Stimulated activated CD4-positive, alpha-beta T cell treated with anti-CD3 and anti-CD28 coated beads, TNF-alpha, amount 100 ng/mL, for 24 hours (primary cell): ENCODE measurements around the gene PLEKHN1.

Experiments used
- DNase-seq, 3 experiments: peaks; one replicate each; pipeline ENCODE4 v3.0.0-alpha.2; 2020; ENCODE audit warnings: low read depth in 3 of 3

The PLEKHN1 gene

DNA sequence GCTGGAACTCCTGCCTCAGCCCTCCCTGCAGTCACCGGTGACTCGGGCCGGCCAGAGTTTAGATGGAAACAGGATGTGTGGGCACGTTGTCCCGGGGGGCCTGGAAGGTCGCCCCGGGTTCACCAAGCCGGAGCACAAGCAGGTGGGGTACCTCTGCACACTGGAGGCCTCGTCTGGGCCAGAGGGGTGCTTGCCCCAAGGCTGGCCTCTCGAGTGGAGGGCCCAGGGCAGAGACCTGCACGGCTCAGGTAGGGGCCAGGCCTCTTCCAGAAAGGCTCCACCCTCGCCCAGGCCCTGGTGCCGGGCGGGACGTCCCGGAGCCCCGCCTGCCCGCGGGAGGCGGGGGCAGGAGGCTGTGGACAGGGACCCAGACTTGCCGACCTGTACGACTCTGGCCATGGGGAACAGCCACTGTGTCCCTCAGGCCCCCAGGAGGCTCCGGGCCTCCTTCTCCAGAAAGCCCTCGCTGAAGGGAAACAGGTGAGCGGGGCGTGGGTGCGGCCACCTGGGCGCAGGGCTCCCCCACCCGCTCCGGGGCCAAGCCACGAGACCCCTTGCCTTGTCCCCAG, at the start of gene PLEKHN1:
Gene PLEKHN1 (plus strand): TSS at position 348 of the 569 bp plus-strand sequence. CDS start 50 bp downstream, at position 398.
- DNase-seq, result peak in 1 of 3 experiments; percentile 52

- no peak for DNase-seq
These were observed 49.2 kb upstream of the PLEKHN1 start for GRCh38 chr1:917076-917459.

DNA sequence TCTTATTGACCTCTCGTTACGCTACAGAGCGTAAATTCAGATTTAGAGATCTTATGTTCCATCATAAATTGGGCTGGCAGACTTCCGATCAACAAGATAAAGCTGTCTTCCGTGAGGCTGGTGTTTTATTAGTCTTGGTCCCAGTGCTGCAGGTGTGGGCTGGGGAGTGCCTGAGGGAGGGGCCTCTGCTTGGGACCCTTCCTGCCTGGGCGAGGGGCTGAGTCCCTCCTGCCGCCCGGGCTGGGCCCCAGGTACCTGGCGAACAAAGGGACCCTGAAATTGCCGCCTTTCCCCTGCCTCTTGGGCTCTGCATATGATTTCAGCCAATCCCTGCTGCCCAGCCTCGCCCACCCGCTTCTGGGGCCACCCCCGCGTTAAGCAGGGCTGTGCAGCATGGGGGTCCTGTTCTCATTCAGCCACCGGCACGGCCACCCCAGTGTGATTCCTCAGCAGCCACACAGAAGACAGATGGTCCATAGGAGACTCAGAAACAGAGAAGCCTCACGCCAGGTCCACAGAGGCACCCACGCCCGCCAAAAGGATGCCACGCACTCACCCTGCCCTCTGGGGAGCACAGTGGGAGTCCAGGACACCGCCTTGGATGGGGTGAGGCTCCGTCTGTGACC, 48.7 kb upstream of the PLEKHN1 start:
- no peak for DNase-seq

GRCh38 chr1:918353-918752, 47.9 kb upstream of the PLEKHN1 start:
- no peak for DNase-seq

GRCh38 chr1:918843-919242, 47.4 kb upstream of the PLEKHN1 start:
- no peak for DNase-seq

DNA sequence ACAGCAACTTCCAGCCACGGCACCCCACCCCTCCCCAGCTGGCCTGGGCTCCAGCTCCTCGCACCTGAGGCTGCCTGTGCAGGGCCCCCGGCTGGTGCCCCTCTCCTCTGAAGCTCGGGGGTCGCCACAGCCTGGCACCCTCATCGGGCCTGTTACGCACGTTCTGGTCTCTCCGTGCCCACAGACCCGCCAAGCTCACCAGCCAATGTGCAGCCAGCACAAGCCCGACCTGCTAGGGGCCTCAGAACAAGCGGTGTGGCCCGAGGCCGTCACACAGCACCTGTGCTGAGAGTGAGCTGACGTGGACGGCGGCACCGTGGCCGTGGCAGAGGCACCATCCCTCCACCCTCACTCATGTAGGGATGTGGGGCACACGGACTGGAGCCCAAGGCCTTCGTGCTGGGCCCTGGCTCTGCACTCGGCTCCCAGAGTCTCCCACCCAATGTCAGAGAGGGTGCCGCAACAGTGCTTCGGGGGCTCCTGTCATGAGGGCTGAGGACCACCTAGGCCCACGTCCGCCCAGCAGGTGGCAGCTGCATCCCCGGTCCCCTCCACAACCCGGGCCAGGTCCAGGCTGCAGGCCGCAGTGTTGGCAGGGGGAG, 46.9 kb upstream of the PLEKHN1 start:
- no peak for DNase-seq

GRCh38 chr1:920010-920409, 46.3 kb upstream of the PLEKHN1 start:
- DNase-seq, result no peak

- DNase-seq, result no peak
These were observed 45.8 kb upstream of the PLEKHN1 start for GRCh38 chr1:920521-920920.

GRCh38 chr1:921011-921837, 45.1 kb upstream of the PLEKHN1 start:
- DNase-seq, result no peak

- peak in 2 of 3 experiments; percentile 38 to 51 for DNase-seq
These were observed 42.9 kb upstream of the PLEKHN1 start, which contains the start of gene SAMD11 for GRCh38 chr1:923131-923990. Gene SAMD11, plus strand, starts transcription at chr1:923923. Its CDS starts 509 bp downstream, at chr1:924432.

GRCh38 chr1:923991-924655, 42.2 kb upstream of the PLEKHN1 start:
- no peak for DNase-seq

DNA sequence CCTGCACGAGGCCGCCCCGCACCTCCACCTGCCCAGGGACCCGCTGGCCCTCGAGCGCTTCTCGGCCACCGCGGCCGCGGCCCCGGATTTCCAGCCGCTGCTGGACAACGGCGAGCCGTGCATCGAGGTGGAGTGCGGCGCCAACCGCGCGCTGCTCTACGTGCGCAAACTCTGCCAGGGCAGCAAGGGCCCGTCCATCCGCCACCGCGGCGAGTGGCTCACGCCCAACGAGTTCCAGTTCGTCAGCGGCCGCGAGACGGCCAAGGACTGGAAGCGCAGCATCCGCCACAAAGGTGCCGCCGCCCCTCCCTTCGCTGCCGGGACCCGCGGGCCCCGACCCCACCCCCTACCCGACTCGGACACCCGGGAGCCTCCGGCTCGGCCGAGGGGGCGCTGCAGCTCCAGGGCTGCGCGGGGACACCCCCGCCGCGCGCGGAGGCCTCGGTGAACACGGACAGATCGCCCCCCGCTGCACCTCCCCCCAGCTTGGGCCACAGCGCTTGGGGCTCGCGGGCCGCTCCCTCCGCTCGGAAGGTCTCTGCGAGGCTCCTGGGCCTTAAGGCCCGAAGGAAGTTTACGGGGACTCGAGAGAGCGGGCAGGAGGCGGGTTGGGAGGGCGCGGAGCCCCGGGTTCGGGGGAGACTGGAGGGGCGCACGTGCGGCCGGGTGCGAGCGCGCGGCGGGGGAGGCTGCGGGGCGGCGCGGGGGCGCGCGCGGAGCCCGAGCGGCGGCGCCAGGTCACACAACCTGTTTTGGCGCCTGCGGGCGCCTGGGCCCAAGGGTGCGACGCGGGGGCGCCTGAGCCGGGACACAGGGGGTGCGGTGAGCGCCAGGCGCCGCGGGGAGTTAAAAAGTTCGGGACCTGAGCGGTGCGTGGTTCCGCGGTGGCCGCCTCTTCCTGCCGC, 41.4 kb upstream of the PLEKHN1 start:
- DNase-seq, result no peak

DNA sequence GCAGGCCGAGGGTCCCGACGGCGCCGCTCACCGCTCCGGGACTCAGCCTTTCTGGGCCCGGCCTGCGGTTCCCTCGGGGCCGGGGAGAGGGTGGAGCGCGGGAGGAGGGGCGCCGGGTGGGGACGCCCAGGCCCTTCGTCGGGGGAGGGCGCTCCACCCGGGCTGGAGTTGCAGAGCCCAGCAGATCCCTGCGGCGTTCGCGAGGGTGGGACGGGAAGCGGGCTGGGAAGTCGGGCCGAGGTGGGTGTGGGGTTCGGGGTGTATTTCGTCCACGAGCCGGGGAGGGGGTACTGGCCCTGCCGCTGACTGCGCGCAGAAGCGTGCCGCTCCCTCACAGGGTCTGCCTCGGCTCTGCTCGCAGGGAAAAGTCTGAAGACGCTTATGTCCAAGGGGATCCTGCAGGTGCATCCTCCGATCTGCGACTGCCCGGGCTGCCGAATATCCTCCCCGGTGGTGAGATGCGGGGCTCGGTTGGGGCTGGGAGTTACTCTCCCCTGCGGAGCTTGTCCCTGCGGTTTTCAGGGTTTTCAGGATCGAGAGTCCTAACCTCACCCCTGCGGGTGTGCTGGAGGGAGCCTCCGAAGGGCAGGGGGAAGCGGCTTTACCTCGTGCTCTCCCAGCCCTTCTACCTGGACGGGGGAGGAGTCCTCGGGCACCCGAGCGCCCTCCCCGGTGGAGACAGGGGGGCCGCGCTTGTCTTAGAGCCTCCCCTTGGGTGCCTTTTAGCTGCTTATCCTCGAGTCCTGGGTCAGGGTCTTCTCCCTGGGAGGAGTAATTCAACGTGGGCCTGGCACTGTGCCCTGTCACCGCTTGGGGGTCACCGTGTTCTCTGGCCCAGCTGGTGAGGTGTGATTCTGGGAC, 40.5 kb upstream of the PLEKHN1 start:
- no peak for DNase-seq

DNA sequence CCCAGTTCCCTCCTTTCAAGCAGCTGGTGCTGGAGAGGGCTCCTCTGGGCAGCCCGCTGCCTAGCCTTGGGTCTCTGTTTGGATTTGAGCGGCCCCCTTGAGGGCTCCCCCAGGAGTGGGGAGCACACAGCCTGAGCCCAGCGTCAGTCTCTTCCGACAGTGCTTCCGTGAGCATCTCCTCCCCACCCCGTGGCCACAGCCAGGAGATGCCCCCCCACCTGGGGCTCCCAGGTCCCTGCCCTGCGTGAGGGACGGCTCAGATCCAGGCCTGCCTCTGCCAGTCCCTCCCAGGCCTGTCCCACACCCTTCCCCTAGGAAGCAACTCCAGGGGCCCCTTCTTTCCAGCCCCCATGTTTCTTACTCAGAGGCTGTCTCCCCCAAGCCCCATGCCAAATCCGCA, 39.0 kb upstream of the PLEKHN1 start:
- no peak for DNase-seq

GRCh38 chr1:927748-928147, 38.5 kb upstream of the PLEKHN1 start:
- no peak for DNase-seq

DNA sequence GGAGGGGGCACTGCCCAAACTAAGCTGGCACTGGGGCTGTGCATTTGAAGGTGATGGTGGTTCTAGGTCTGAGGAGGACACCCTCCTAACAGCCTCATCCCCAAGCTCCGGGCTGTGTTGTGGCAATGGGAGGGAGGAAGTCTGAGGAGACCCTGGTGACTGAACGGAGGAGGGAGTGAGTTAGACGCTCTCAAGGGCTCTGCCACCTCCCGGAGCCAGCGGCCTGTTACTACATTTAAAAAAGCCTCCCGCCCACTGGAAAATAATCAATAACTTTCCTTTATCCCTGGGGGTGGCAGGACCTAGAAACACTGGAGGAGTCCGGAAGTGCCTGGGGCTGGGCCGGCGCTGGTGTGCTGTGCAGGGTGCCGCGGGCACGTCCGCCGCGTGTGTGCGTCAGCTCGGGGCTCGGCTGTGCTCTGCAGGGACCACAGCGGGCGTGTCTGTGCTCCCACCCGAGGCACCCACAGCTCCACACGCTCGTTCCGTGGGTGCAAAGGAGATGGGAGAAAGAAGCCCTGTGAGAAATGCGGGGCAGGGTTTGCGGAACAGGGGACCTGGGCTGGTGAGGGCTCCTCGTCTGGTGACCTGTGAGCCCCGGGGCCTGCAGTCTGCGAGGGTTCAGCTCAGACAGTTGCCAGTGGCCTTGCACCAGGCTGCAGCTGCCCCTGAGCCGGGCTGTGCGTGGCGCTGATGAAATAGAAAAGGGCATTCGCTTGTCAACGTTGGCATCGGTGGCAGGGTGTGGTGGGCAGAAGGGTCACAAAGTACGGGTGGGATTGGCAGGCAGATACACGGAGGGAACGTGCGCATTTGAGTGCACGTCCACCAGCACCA, 37.2 kb upstream of the PLEKHN1 start:
- DNase-seq, result no peak

DNA sequence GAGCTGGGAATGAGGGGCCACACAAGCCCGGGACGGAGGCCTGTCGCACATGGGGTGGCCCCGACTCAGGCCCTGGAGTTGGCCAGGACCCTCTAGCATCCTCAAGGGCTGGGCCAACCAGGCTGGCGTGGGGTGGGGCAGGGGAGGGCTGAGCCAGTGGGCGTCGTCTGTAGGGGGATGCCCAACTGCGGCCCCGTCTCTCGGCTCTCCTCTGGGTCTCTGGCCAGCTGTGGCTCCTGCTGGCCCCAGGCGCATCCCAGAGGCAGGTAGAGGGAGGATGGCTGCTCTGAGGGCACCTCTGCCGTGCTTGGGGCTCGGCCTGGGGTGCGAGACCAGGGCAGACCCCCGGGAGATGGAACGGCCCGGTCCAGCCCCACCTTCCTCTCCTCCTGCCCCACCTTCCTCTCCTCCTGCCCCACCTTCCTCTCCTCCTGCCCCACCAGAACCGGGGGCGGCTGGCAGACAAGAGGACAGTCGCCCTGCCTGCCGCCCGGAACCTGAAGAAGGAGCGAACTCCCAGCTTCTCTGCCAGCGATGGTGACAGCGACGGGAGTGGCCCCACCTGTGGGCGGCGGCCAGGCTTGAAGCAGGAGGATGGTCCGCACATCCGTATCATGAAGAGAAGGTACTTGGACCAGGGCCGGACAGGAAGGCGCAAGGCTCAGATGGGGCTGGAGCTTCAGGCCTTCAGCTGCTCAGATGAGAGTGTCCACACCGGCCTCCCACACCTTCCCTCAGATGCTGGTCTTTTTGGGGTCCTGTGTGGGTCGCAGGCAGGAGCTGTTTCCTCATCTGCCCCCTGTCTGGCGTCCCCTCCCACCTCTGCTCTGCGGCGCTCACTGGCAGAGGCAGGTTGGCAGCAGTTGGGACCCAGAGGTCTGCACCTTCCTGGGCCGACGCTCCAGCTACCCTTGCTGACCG, 36.3 kb upstream of the PLEKHN1 start:
- no peak for DNase-seq
